Large intestine (tissue), 3 donors: Measurements from ENCODE around the gene COL18A1. TPM values are rescaled to one million over a fixed set of nuclear protein-coding genes. Genes with fewer than 3 reads are reported as not detected.

Experiments used
- DNase-seq, 2 donors: peaks; one replicate each; pipeline versions ENCODE4 v3.0.0 to v3.0.0-alpha.2; 2013
- H3K27ac ChIP-seq: one replicate; pipeline ENCODE4 v1.5.1; 2013; ENCODE audit warnings: low read length
- H3K27me3 ChIP-seq: 2 replicates; pipeline ENCODE4 v1.6.1; 2013; ENCODE audit warnings: low read length; ENCODE audit not compliant: control insufficient read depth, insufficient read depth
- H3K36me3 ChIP-seq: 2 replicates; pipeline ENCODE4 v1.6.1; 2013; ENCODE audit warnings: low read length; ENCODE audit not compliant: control insufficient read depth, insufficient read depth
- H3K4me1 ChIP-seq: one replicate; pipeline ENCODE4 v1.6.1; 2013; ENCODE audit warnings: low read length; ENCODE audit not compliant: control insufficient read depth, insufficient read depth
- H3K4me3 ChIP-seq: one replicate; pipeline ENCODE4 v1.5.1; 2013; ENCODE audit warnings: low read length
- H3K9me3 ChIP-seq: one replicate; pipeline ENCODE4 v1.6.1; 2013; ENCODE audit warnings: mild to moderate bottlenecking, low read depth, low read length, moderate library complexity; ENCODE audit not compliant: control insufficient read depth
- WGBS: methylation state at CpG from one replicate; pipeline ENCODE4 v1.1.5; 2013; ENCODE audit warnings: low lambda C conversion rate; ENCODE audit not compliant: insufficient coverage; 5-methylcytosine and 5-hydroxymethylcytosine counted together
- polyA plus RNA-seq: library from polyadenylated mRNA; unstranded; fragments of 120-200 nt; gene quantifications from one replicate; pipeline ENCODE4 v1.2.1, GENCODE V29; 2013

The COL18A1 gene
- polyA plus RNA-seq, 1 donor, result 44.4 TPM

GRCh38 chr21:45506836-45507522, 102.0 kb downstream of the COL18A1 start:
- DNase-seq, result no peak
- no peaks in the 10 kb centered on the region for H3K4me1 ChIP-seq

GRCh38 chr21:45507523-45507875, 102.5 kb downstream of the COL18A1 start:
- DNase-seq, result no peak
- WGBS, result no CpG with 5 or more reads among the region's 9 CpGs
- peaks cover 9% of the 10 kb centered on the region for H3K36me3 ChIP-seq
- no peak overlapping the region for H3K4me3 ChIP-seq
- no peaks in the 10 kb centered on the region for H3K9me3 ChIP-seq
- no peaks in the 10 kb centered on the region for H3K27me3 ChIP-seq
- no peaks in the 10 kb centered on the region for H3K4me1 ChIP-seq
- no peak overlapping the region for H3K27ac ChIP-seq

More at GRCh38 chr21:45506836-45507522, 102.0 kb downstream of the COL18A1 start:
- no CpG with 5 or more reads among the region's 13 CpGs for WGBS
- Histone ChIP-seq H3K4me3 (no peak overlapping the region), H3K36me3 (peaks cover 6% of the 10 kb centered on the region), H3K27me3 (no peaks in the 10 kb centered on the region), H3K27ac (no peak overlapping the region), H3K9me3 (no peaks in the 10 kb centered on the region)

- DNase-seq, result no peak
- H3K9me3 ChIP-seq, result no peaks in the 10 kb centered on the region
- no peaks in the 10 kb centered on the region for H3K4me1 ChIP-seq
- H3K36me3 ChIP-seq, result peaks cover 12% of the 10 kb centered on the region
- H3K27me3 ChIP-seq, result no peaks in the 10 kb centered on the region
- WGBS, result 94% methylated on average over 3 of the region's 3 CpGs
- H3K4me3 ChIP-seq, result no peak overlapping the region
- no peak overlapping the region for H3K27ac ChIP-seq
Measured at GRCh38 chr21:45507888-45508508, 103.0 kb downstream of the COL18A1 start.

- H3K4me3 ChIP-seq, result no peak overlapping the region
- H3K27ac ChIP-seq, result no peak overlapping the region
- H3K27me3 ChIP-seq, result no peaks in the 10 kb centered on the region
- DNase-seq, result no peak
- no peaks in the 10 kb centered on the region for H3K4me1 ChIP-seq
- WGBS, result no CpG with 5 or more reads among the region's 42 CpGs
- H3K9me3 ChIP-seq, result no peaks in the 10 kb centered on the region
- H3K36me3 ChIP-seq, result peaks cover 16% of the 10 kb centered on the region
Measured at GRCh38 chr21:45508607-45509565, 103.9 kb downstream of the COL18A1 start.

- H3K4me1 ChIP-seq, result no peaks in the 10 kb centered on the region
- no CpG with 5 or more reads among the region's 61 CpGs for WGBS
- H3K27me3 ChIP-seq, result no peaks in the 10 kb centered on the region
- H3K9me3 ChIP-seq, result no peaks in the 10 kb centered on the region
- H3K36me3 ChIP-seq, result peaks cover 16% of the 10 kb centered on the region
- H3K4me3 ChIP-seq, result no peak overlapping the region
- no peak for DNase-seq
- H3K27ac ChIP-seq, result no peak overlapping the region
Measured at GRCh38 chr21:45509566-45510465, 104.9 kb downstream of the COL18A1 start.

- Histone ChIP-seq H3K4me1 (no peaks in the 10 kb centered on the region), H3K36me3 (peaks cover 22% of the 10 kb centered on the region), H3K27me3 (no peaks in the 10 kb centered on the region), H3K4me3 (no peak overlapping the region), H3K9me3 (no peaks in the 10 kb centered on the region), H3K27ac (no peak overlapping the region)
- no CpG with 5 or more reads among the region's 11 CpGs for WGBS
- DNase-seq, result no peak
Measured at GRCh38 chr21:45510466-45510955, 105.5 kb downstream of the COL18A1 start.

- no CpG with 5 or more reads among the region's 12 CpGs for WGBS
- Histone ChIP-seq H3K27ac (no peak overlapping the region), H3K9me3 (no peaks in the 10 kb centered on the region), H3K4me3 (no peak overlapping the region), H3K4me1 (no peaks in the 10 kb centered on the region), H3K36me3 (peaks cover 25% of the 10 kb centered on the region), H3K27me3 (no peaks in the 10 kb centered on the region)
- no peak for DNase-seq
Measured at GRCh38 chr21:45511007-45511406, 106.0 kb downstream of the COL18A1 start.

GRCh38 chr21:45511661-45512431, 106.9 kb downstream of the COL18A1 start:
- no peaks in the 10 kb centered on the region for H3K9me3 ChIP-seq
- H3K4me3 ChIP-seq, result no peak overlapping the region
- WGBS, result no CpG with 5 or more reads among the region's 35 CpGs
- no peak overlapping the region for H3K27ac ChIP-seq
- H3K4me1 ChIP-seq, result no peaks in the 10 kb centered on the region
- H3K36me3 ChIP-seq, result peaks cover 34% of the 10 kb centered on the region
- no peak for DNase-seq
- H3K27me3 ChIP-seq, result no peaks in the 10 kb centered on the region

GRCh38 chr21:45512626-45513002, 107.6 kb downstream of the COL18A1 start:
- Histone ChIP-seq H3K4me3 (no peak overlapping the region), H3K27ac (no peak overlapping the region), H3K27me3 (no peaks in the 10 kb centered on the region), H3K9me3 (no peaks in the 10 kb centered on the region), H3K4me1 (no peaks in the 10 kb centered on the region), H3K36me3 (peaks cover 35% of the 10 kb centered on the region)
- no CpG with 5 or more reads among the region's 8 CpGs for WGBS
- DNase-seq, result no peak
